Tongue (tissue), 2 donors: ENCODE results near the gene TSPAN4. TPM values are rescaled to one million over a fixed set of nuclear protein-coding genes. Genes with fewer than 3 reads are reported as not detected.

Source experiments
- DNase-seq: peaks from one replicate; pipeline ENCODE4 v3.0.0-alpha.2; 2015
- total RNA-seq: library from RNA; depleted of rRNA; stranded (reverse); fragments of >200 nt; gene quantifications from one replicate; pipeline ENCODE4 v1.2.3, GENCODE V29; 2014

Gene TSPAN4
- total RNA-seq, 1 donor from 2014 or later = 44.6 TPM

- DNase-seq = no peak
Observed at GRCh38 chr11:850775-851763, 8.4 kb downstream of the TSPAN4 start.

- no peak for DNase-seq
Observed at GRCh38 chr11:852762-853161, 10.1 kb downstream of the TSPAN4 start.

- DNase-seq = no peak
Observed at GRCh38 chr11:853682-854448, 11.2 kb downstream of the TSPAN4 start.

GRCh38 chr11:854601-855329 is 12.1 kb downstream of the TSPAN4 start:
- no peak for DNase-seq

GRCh38 chr11:855330-855674 is 12.7 kb downstream of the TSPAN4 start:
- no peak for DNase-seq

- DNase-seq = no peak
Observed at GRCh38 chr11:855796-856195, 13.1 kb downstream of the TSPAN4 start.

GRCh38 chr11:856397-856796 is 13.7 kb downstream of the TSPAN4 start:
- DNase-seq = no peak

GRCh38 chr11:858053-858761 is 15.6 kb downstream of the TSPAN4 start:
- no peak for DNase-seq

GRCh38 chr11:858762-859339 is 16.2 kb downstream of the TSPAN4 start:
- no peak for DNase-seq

GRCh38 chr11:859394-860131 is 16.9 kb downstream of the TSPAN4 start:
- DNase-seq = peak; percentile 88

- DNase-seq = no peak
Observed at GRCh38 chr11:860234-861104, 17.8 kb downstream of the TSPAN4 start.

- DNase-seq = no peak
Observed at GRCh38 chr11:861105-861479, 18.4 kb downstream of the TSPAN4 start.

- DNase-seq = peak; percentile 72
Observed at GRCh38 chr11:862081-862661, 19.5 kb downstream of the TSPAN4 start.

GRCh38 chr11:862696-863022 is 20.0 kb downstream of the TSPAN4 start:
- no peak for DNase-seq

GRCh38 chr11:863023-863909 is 20.6 kb downstream of the TSPAN4 start:
- no peak for DNase-seq

GRCh38 chr11:863910-864827 is 21.5 kb downstream of the TSPAN4 start:
- no peak for DNase-seq

- no peak for DNase-seq
Observed at GRCh38 chr11:864898-865297, 22.2 kb downstream of the TSPAN4 start.
